SK-N-SH treated with all-trans-retinoic acid at 6 μM for 48 hours (cell line): ENCODE results near the gene DTX4.
"Not testable (repeated sequence)": the region's sequence is repeated elsewhere in the genome, so short reads cannot be mapped to it uniquely, and the experiment has no call there.

Source experiments
- PATZ1 ChIP-seq: fragments of 250-450 bp; sonication (Bioruptor Pico); IDR thresholded peaks from 2 replicates; pipeline ENCODE4 v1.8.0; 2020; ENCODE audit warnings: mild to moderate bottlenecking, moderate library complexity, borderline replicate concordance
- POU6F1 ChIP-seq: fragments of 250-450 bp; sonication (Bioruptor Pico); IDR thresholded peaks from 2 replicates; pipeline ENCODE4 v1.8.0; 2021; ENCODE audit warnings: low read depth, mild to moderate bottlenecking, moderate library complexity, borderline replicate concordance
- ZFP3 ChIP-seq: fragments of 250-450 bp; sonication (Bioruptor Pico); IDR thresholded peaks from 2 replicates; pipeline ENCODE4 v1.5.0; 2020; ENCODE audit warnings: mild to moderate bottlenecking, moderate library complexity
- ZNF565 ChIP-seq: fragments of 450-650 bp; formaldehyde crosslinking; conservative IDR thresholded peaks from 2 replicates; pipeline ENCODE4 v1.5.0; 2020; ENCODE audit warnings: low read depth, mild to moderate bottlenecking, moderate library complexity
- ZNF8 ChIP-seq: fragments of 450-650 bp; formaldehyde crosslinking; IDR thresholded peaks from 2 replicates; pipeline ENCODE4 v1.5.0; 2020; ENCODE audit warnings: mild to moderate bottlenecking, moderate library complexity

DNA sequence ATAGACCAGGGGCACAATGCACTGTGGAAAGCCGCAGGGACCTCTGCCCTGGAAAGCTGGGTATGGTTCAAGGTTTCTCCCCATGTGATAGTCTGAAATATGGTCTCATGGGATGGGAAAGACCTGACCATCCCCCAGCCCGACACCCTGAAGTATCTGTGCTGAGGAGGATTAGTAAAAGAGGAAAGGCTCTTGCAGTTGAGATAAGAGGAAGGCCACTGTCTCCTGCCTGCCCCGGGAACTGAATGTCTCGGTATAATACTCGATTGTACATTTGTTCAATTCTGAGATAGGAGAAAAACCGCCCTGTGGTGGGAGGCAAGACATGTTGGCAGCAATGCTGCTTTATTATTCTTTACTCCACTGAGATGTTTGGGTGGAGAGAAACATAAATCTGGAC, 35.4 kb upstream of the DTX4 start:
- TF ChIP-seq ZNF565 (CRISPR knock-in tag); POU6F1; PATZ1 (CRISPR knock-in tag); ZFP3 (CRISPR knock-in tag); ZNF8 (CRISPR knock-in tag): not testable (repeated sequence)
